Endothelial cell of umbilical vein (primary cell): ENCODE measurements around the gene SEC14L1. TPM values are rescaled to one million over a fixed set of nuclear protein-coding genes. Genes with fewer than 3 reads are reported as not detected.

ENCODE experiments used
- BruUV-seq: library from RNA; stranded (reverse); fragments of 400-500 nt; replicated peaks from 2 replicates; lab custom pipeline; 2021; lab: Mats Ljungman, UMichigan
- CTCF ChIA-PET: fragments of 300-600, 350-600 bp; sonication (Branson Sonifier 250); formaldehyde crosslinking; loops from one replicate; lab custom pipeline; 2021; ENCODE audit warnings: antibody characterized with exemption, inconsistent platforms; lab: Charles Lee
- POLR2A ChIA-PET: fragments of 300-600, 350-600 bp; sonication (Branson Sonifier 250); formaldehyde crosslinking; loops from one replicate; lab custom pipeline; 2021; ENCODE audit warnings: antibody characterized with exemption, inconsistent platforms; lab: Charles Lee
- DNase-seq: peaks from one replicate; pipeline ENCODE4 v3.0.0-alpha.2; 2011; ENCODE audit warnings: low read depth, low spot score
- FAIRE-seq: peaks from 2 replicates; lab custom pipeline; 2011; peaks lifted over from hg19 to GRCh38; lab: Jason Lieb, UNC
- H2AFZ ChIP-seq: 2 replicates; pipeline ENCODE4 v1.6.0; 2012; ENCODE audit warnings: low read depth, low read length, control low read depth, inconsistent platforms
- H3K27ac ChIP-seq: 2 replicates; pipeline ENCODE4 v1.5.1; 2011; ENCODE audit warnings: low read depth, mild to moderate bottlenecking, control low read depth, low read length, moderate library complexity; ENCODE audit not compliant: insufficient read depth
- H3K27me3 ChIP-seq, 2 experiments: 2 replicates each; pipeline versions ENCODE4 v1.6.0 to v1.6.1; 2011; ENCODE audit warnings: low read length in 2 of 2, mixed read lengths in 1 of 2; ENCODE audit not compliant: control insufficient read depth in 2 of 2, insufficient read depth in 2 of 2
- H3K36me3 ChIP-seq, 2 experiments: 2 replicates in 1 of 2; 3 replicates in 1 of 2; pipeline ENCODE4 v1.5.1; 2011; ENCODE audit warnings: low read length in 2 of 2, mild to moderate bottlenecking in 1 of 2, moderate library complexity in 1 of 2; ENCODE audit not compliant: control insufficient read depth in 2 of 2, insufficient read depth in 2 of 2; ENCODE audit errors: extremely low read depth in 1 of 2
- H3K4me1 ChIP-seq: 3 replicates; pipeline ENCODE4 v1.5.1; 2011; ENCODE audit warnings: mild to moderate bottlenecking, low read length; ENCODE audit not compliant: control insufficient read depth, insufficient read depth; ENCODE audit errors: extremely low read depth
- H3K4me2 ChIP-seq: 2 replicates; pipeline ENCODE4 v1.6.1; 2011; ENCODE audit warnings: low read length, control low read depth, mixed read lengths; ENCODE audit not compliant: insufficient read depth
- H3K4me3 ChIP-seq, 3 experiments: fragments of 200-600 bp in 1 of 3; sonication (generic), shearing (Covaris generic) in 1 of 3; replicated peaks in 1 of 3; 2 replicates each; pipeline ENCODE4 v1.5.1; 2011 to 2016; ENCODE audit warnings: control low read depth in 3 of 3, low read length in 3 of 3, mild to moderate bottlenecking in 2 of 3, inconsistent platforms in 1 of 3, low read depth in 1 of 3, moderate library complexity in 1 of 3; ENCODE audit not compliant: insufficient read depth in 1 of 3
- H3K79me2 ChIP-seq: 2 replicates; pipeline ENCODE4 v1.6.0; 2012; ENCODE audit warnings: low read length, inconsistent platforms; ENCODE audit not compliant: control insufficient read depth, insufficient read depth
- H3K9ac ChIP-seq: replicated peaks from 2 replicates; pipeline ENCODE3; 2011; ENCODE audit warnings: low read length, control low read depth; ENCODE audit not compliant: insufficient read depth; ENCODE audit errors: extremely low read depth
- H3K9me1 ChIP-seq: replicated peaks from 3 replicates; pipeline ENCODE4 v1.6.0; 2011; ENCODE audit warnings: mild to moderate bottlenecking, low read length; ENCODE audit not compliant: control insufficient read depth, insufficient read depth; ENCODE audit errors: extremely low read depth
- H3K9me3 ChIP-seq: replicated peaks from 2 replicates; pipeline ENCODE4 v1.5.1; 2012; ENCODE audit warnings: low read length, inconsistent platforms; ENCODE audit not compliant: control insufficient read depth, insufficient read depth
- H4K20me1 ChIP-seq: replicated peaks from 2 replicates; pipeline ENCODE3; 2011; ENCODE audit warnings: mild to moderate bottlenecking, low read length; ENCODE audit not compliant: control insufficient read depth, insufficient read depth; ENCODE audit errors: extremely low read depth
- CTCF ChIP-seq, 2 donors: IDR thresholded peaks; 1 replicate in 1 of 2; 2 replicates in 1 of 2; pipeline ENCODE4 v1.5.1; 2011; ENCODE audit warnings: low read length in 2 of 2, mild to moderate bottlenecking in 2 of 2, moderate library complexity in 2 of 2, control low read depth in 1 of 2, inconsistent platforms in 1 of 2, low read depth in 1 of 2; ENCODE audit not compliant: insufficient read depth in 1 of 2; ENCODE audit errors: extremely low read depth in 1 of 2
- EZH2 ChIP-seq: IDR thresholded peaks from 2 replicates; pipeline ENCODE4 v1.6.1; 2012; ENCODE audit warnings: borderline replicate concordance, low read depth, mild to moderate bottlenecking, moderate library complexity, low read length, inconsistent platforms; ENCODE audit not compliant: severe bottlenecking
- FOS ChIP-seq: IDR thresholded peaks from 2 replicates; pipeline ENCODE4 v1.6.1; 2011; ENCODE audit warnings: mild to moderate bottlenecking, low read length, moderate library complexity, borderline replicate concordance; ENCODE audit not compliant: insufficient read depth
- GATA2 ChIP-seq: IDR thresholded peaks from 2 replicates; pipeline ENCODE4 v1.7.0; 2011; ENCODE audit warnings: low read depth, mild to moderate bottlenecking, moderate library complexity, mixed read lengths, low read length; ENCODE audit not compliant: insufficient read length, insufficient read depth
- JUN ChIP-seq: IDR thresholded peaks from 2 replicates; pipeline ENCODE4 v1.6.1; 2011; ENCODE audit warnings: borderline replicate concordance, low read depth; ENCODE audit not compliant: insufficient read length, insufficient read depth
- MAX ChIP-seq: IDR thresholded peaks from 2 replicates; pipeline ENCODE4 v1.6.1; 2011; ENCODE audit not compliant: insufficient read depth, insufficient read length
- MYC ChIP-seq: IDR thresholded peaks from one replicate; pipeline ENCODE4 v1.6.1; 2011; ENCODE audit warnings: mild to moderate bottlenecking, low read depth, low read length
- POLR2A ChIP-seq: IDR thresholded peaks from 2 replicates; pipeline ENCODE4 v1.6.1; 2012; ENCODE audit warnings: low read depth, mild to moderate bottlenecking, control low read depth, low read length
- POLR2AphosphoS5 ChIP-seq: IDR thresholded peaks from 2 replicates; pipeline ENCODE4 v1.6.1; 2012; ENCODE audit warnings: low read depth, mild to moderate bottlenecking, control low read depth, low read length, moderate library complexity; ENCODE audit not compliant: insufficient read depth
- dilution Hi-C: fragments of 300-500 bp; cut with MboI; formaldehyde crosslinking; loops from one replicate; pipeline ENCODE4 v1.15.0; 2019; ENCODE audit warnings: low sequenced_read_pairs; ENCODE audit not compliant: extremely low pct_ligation_motif_present
- intact Hi-C: fragments of 100-400 bp; cut with micrococcal nuclease; formaldehyde crosslinking; loops from one replicate; pipeline ENCODE4 v1.10.0; 2022
- polyA plus RNA-seq, 4 experiments: library from polyadenylated mRNA; depleted of rRNA in 3 of 4; stranded (reverse) in 3 of 4; unstranded in 1 of 4; fragments of >200 nt; gene quantifications; 2 replicates each; pipeline versions ENCODE4 v1.2.1 to v1.2.3, GENCODE V29; 2011 to 2012; ENCODE audit warnings: missing spikeins in 1 of 4
- total RNA-seq: library from RNA; stranded (reverse); gene quantifications from 2 replicates; pipeline ENCODE4 v1.2.3, GENCODE V29; 2021

SEC14L1 gene
- total and polyA plus RNA-seq, 2 donors (not counting 3 experiments of a cell fraction or from before 2014, with no cell fraction given) = 215 to 631 TPM

- Histone ChIP-seq H3K27ac (no peak overlapping the region), H3K9me3 (no peaks in the 10 kb centered on the region), H3K4me2 (no peak overlapping the region), H3K36me3 (peaks cover 15 to 21% of the 10 kb centered on the region in 2 experiments), H3K9ac (no peak overlapping the region), H3K79me2 (no peaks in the 10 kb centered on the region), H3K4me1 (peaks cover 11% of the 10 kb centered on the region), H3K9me1 (no peaks in the 10 kb centered on the region), H3K27me3 (no peaks in the 10 kb centered on the region), H3K4me3 (no peak overlapping the region), H4K20me1 (no peaks in the 10 kb centered on the region), H2AFZ (no peak overlapping the region)
- TF ChIP-seq FOS = no peak
- TF ChIP-seq JUN = peak; percentile 25
- BruUV-seq = no TSS peak
- CTCF ChIA-PET = no interaction called here
- DNase-seq (no peak), FAIRE-seq (no peak)
- dilution Hi-C loops (no loop called here), intact Hi-C loops (no loop called here)
- POLR2A ChIA-PET = no interaction called here
Measured at GRCh38 chr17:77222356-77222755, 81.6 kb downstream of the SEC14L1 start.

- Histone ChIP-seq H3K79me2 (no peaks in the 10 kb centered on the region), H2AFZ (no peak overlapping the region), H3K9me3 (no peaks in the 10 kb centered on the region), H3K4me2 (no peak overlapping the region), H3K9ac (no peak overlapping the region), H3K36me3 (peaks cover 6 to 12% of the 10 kb centered on the region in 2 experiments), H4K20me1 (no peaks in the 10 kb centered on the region), H3K4me3 (no peak overlapping the region), H3K4me1 (peaks cover 12% of the 10 kb centered on the region), H3K27ac (no peak overlapping the region), H3K27me3 (no peaks in the 10 kb centered on the region), H3K9me1 (no peaks in the 10 kb centered on the region)
- DNase-seq (no peak), FAIRE-seq (peak; percentile 40)
- intact Hi-C loops (no loop called here), dilution Hi-C loops (no loop called here)
- TF ChIP-seq POLR2AphosphoS5 (no peak), MAX (no peak), JUN (no peak), FOS (no peak), MYC (no peak), POLR2A (no peak), GATA2 (no peak), CTCF (IDR thresholded peaks at IDR 0.05; ENCODE audit: extremely low read depth in 1 of 2, insufficient read depth in 1 of 2, low read depth in 1 of 2, low read length in 2 of 2) (no peak), EZH2 (no peak)
- BruUV-seq = no TSS peak
- ChIA-PET POLR2A (no interaction called here), CTCF (no interaction called here)
Measured at GRCh38 chr17:77223642-77224420, 83.1 kb downstream of the SEC14L1 start.
